ENCODE measurements around the gene VTA1. TPM values are rescaled to one million over a fixed set of nuclear protein-coding genes. Genes with fewer than 3 reads are reported as not detected.

The VTA1 gene
- total and polyA plus RNA-seq, 2 of the 13 experiments (the other 11 are each of a cell fraction or from before 2014, with no cell fraction given): 70.7 to 89.1 TPM

GRCh38 chr6:142265476-142265875 is 118.4 kb downstream of the VTA1 start (continued):
- TF ChIP-seq ATF4 (CRISPR knock-in tag; IDR thresholded peaks at IDR 0.05) (peak in 1 of 2 experiments; percentile 44; a peak in 1 of 4 replicates), HMG20A (CRISPR knock-in tag; IDR thresholded peaks at IDR 0.05; ENCODE audit: borderline replicate concordance) (peak; percentile 98), ZNF329 (CRISPR knock-in tag; IDR thresholded peaks at IDR 0.05; ENCODE audit: low read depth) (no peak), ZNF850 (CRISPR knock-in tag; conservative IDR thresholded peaks at IDR 0.05) (no peak), ARID5B (CRISPR knock-in tag; IDR thresholded peaks at IDR 0.05) (peak; percentile 100), KLF11 (CRISPR knock-in tag; IDR thresholded peaks at IDR 0.05) (peak; percentile 83; the same call in 1 of the 2 replicates), SKIL (CRISPR knock-in tag; IDR thresholded peaks at IDR 0.05; ENCODE audit: borderline replicate concordance) (peak; percentile 82), SMAD3 (CRISPR knock-in tag; IDR thresholded peaks at IDR 0.05) (no peak), FOXP4 (CRISPR knock-in tag; IDR thresholded peaks at IDR 0.05) (peak; percentile 85), KMT2A (CRISPR knock-in tag; IDR thresholded peaks at IDR 0.05) (peak; percentile 31; the same call in 1 of the 2 replicates), ZNF292 (CRISPR knock-in tag; IDR thresholded peaks at IDR 0.05; ENCODE audit: borderline replicate concordance, low read depth) (0 out of 2 replicates have a peak, but pooled peaks have one; percentile 33), ZBTB49 (CRISPR knock-in tag; IDR thresholded peaks at IDR 0.05; ENCODE audit: borderline replicate concordance) (no peak), MIXL1 (CRISPR knock-in tag; IDR thresholded peaks at IDR 0.05) (peak; percentile 98), KDM4B (CRISPR knock-in tag; IDR thresholded peaks at IDR 0.05) (peak; percentile 57; the same call in 1 of the 2 replicates), CTCF (CRISPR knock-in tag; IDR thresholded peaks at IDR 0.05) (no peak), ONECUT2 (CRISPR knock-in tag; IDR thresholded peaks at IDR 0.05) (peak; percentile 65; the same call in 1 of the 2 replicates), TEAD3 (CRISPR knock-in tag; optimal IDR thresholded peaks at IDR 0.05; ENCODE audit: borderline replicate concordance) (peak; percentile 80)

Data from HepG2 (cell line).